Activated CD4-positive, CD25-positive, alpha-beta regulatory T cell treated with anti-CD3 and anti-CD28 coated beads, Interleukin-2, amount 50 U/mL, for 72 hours (primary cell): ENCODE measurements around the gene PRMT2.
A peak's percentile ranks its signal among the peaks of the same experiment; 100 is the strongest.
"Not testable (repeated sequence)": the region's sequence is repeated elsewhere in the genome, so short reads cannot be mapped to it uniquely, and the experiment has no call there.

ENCODE experiments used
- DNase-seq: peaks from one replicate; pipeline ENCODE4 v3.0.0; 2021

Gene PRMT2

GRCh38 chr21:46646541-46647154 is 11.2 kb downstream of the PRMT2 start:
- no peak for DNase-seq

- DNase-seq = no peak
Observed at GRCh38 chr21:46648539-46648938, 13.1 kb downstream of the PRMT2 start.

- DNase-seq = no peak
Observed at GRCh38 chr21:46649356-46649755, 13.9 kb downstream of the PRMT2 start.

- no peak for DNase-seq
Observed at GRCh38 chr21:46650476-46651098, 15.1 kb downstream of the PRMT2 start.

GRCh38 chr21:46651121-46651520 is 15.6 kb downstream of the PRMT2 start:
- DNase-seq = no peak

GRCh38 chr21:46655230-46655629 is 19.8 kb downstream of the PRMT2 start:
- no peak for DNase-seq

- no peak for DNase-seq
Observed at GRCh38 chr21:46656820-46657219, 21.3 kb downstream of the PRMT2 start.

GRCh38 chr21:46660505-46660904 is 25.0 kb downstream of the PRMT2 start:
- no peak for DNase-seq

GRCh38 chr21:46661211-46661625 is 25.7 kb downstream of the PRMT2 start:
- DNase-seq = peak; percentile 61

GRCh38 chr21:46661642-46662366 is 26.3 kb downstream of the PRMT2 start:
- DNase-seq = no peak

- no peak for DNase-seq
Observed at GRCh38 chr21:46662367-46662654, 26.8 kb downstream of the PRMT2 start.

- DNase-seq = no peak
Observed at GRCh38 chr21:46662765-46663500, 27.5 kb downstream of the PRMT2 start.

GRCh38 chr21:46663754-46664153 is 28.3 kb downstream of the PRMT2 start:
- no peak for DNase-seq

GRCh38 chr21:46664316-46664995 is 29.0 kb downstream of the PRMT2 start:
- no peak for DNase-seq

- DNase-seq = no peak
Observed at GRCh38 chr21:46665566-46665965, 30.1 kb downstream of the PRMT2 start.

- no peak for DNase-seq
Observed at GRCh38 chr21:46666941-46667740, 31.7 kb downstream of the PRMT2 start.

GRCh38 chr21:46667741-46668380 is 32.4 kb downstream of the PRMT2 start:
- no peak for DNase-seq

- no peak for DNase-seq
Observed at GRCh38 chr21:46668381-46668780, 32.9 kb downstream of the PRMT2 start.

GRCh38 chr21:46668904-46669303 is 33.4 kb downstream of the PRMT2 start:
- not testable (repeated sequence) for DNase-seq

GRCh38 chr21:46674430-46675007 is 39.0 kb downstream of the PRMT2 start:
- DNase-seq = no peak

GRCh38 chr21:46675595-46676280 is 40.3 kb downstream of the PRMT2 start:
- no peak for DNase-seq
